HepG2 (cell line): ENCODE measurements around the gene ZNF512B. TPM values are rescaled to one million over a fixed set of nuclear protein-coding genes. Genes with fewer than 3 reads are reported as not detected.
A peak's percentile ranks its signal among the peaks of the same experiment; 100 is the strongest.

Experiments used
- ATRX ChIP-seq: sonication (generic); formaldehyde crosslinking; IDR thresholded peaks from 2 replicates; pipeline ENCODE4 v1.4.0; 2020; ENCODE audit warnings: missing genetic modification reagents, borderline replicate concordance
- CCAR2 ChIP-seq: fragments of 200-400 bp; formaldehyde crosslinking; optimal IDR thresholded peaks from 2 replicates; pipeline ENCODE3; 2018; ENCODE audit warnings: low read depth, mild to moderate bottlenecking, low read length, moderate library complexity
- CCDC6 ChIP-seq: sonication (generic); formaldehyde crosslinking; IDR thresholded peaks from 2 replicates; pipeline ENCODE4 v1.8.1; 2022; ENCODE audit warnings: mild to moderate bottlenecking, missing genetic modification reagents, moderate library complexity
- CEBPB ChIP-seq: IDR thresholded peaks from 2 replicates; pipeline ENCODE4 v1.6.1; 2011; ENCODE audit warnings: low read depth, low read length, improper control_type of control experiment, borderline replicate concordance
- ETV5 ChIP-seq: IDR thresholded peaks from 2 replicates; pipeline ENCODE4 v1.6.1; 2018; ENCODE audit warnings: missing biosample characterization, missing genetic modification reagents, inconsistent platforms, borderline replicate concordance
- KDM5B ChIP-seq: sonication (generic); formaldehyde crosslinking; IDR thresholded peaks from 2 replicates; pipeline ENCODE4 v1.4.0; 2020; ENCODE audit warnings: missing genetic modification reagents, mild to moderate bottlenecking, borderline replicate concordance
- MATR3 ChIP-seq: sonication (generic); formaldehyde crosslinking; IDR thresholded peaks from 2 replicates; pipeline ENCODE4 v1.4.0; 2020; ENCODE audit warnings: missing genetic modification reagents
- MTA3 ChIP-seq: sonication (generic); formaldehyde crosslinking; IDR thresholded peaks from 2 replicates; pipeline ENCODE4 v1.4.0; 2020; ENCODE audit warnings: missing genetic modification reagents
- RBM39 ChIP-seq: fragments of 200-400 bp; formaldehyde crosslinking; IDR thresholded peaks from one replicate; pipeline ENCODE4 v1.6.1; 2018; ENCODE audit warnings: antibody characterized with exemption, mild to moderate bottlenecking, low read depth, low read length; ENCODE audit not compliant: poor library complexity, severe bottlenecking
- RXRA ChIP-seq: sonication (generic); formaldehyde crosslinking; IDR thresholded peaks from 2 replicates; pipeline ENCODE4 v1.5.1; 2020; ENCODE audit warnings: missing genetic modification reagents
- ZC3H4 ChIP-seq: sonication (generic); formaldehyde crosslinking; IDR thresholded peaks from 2 replicates; pipeline ENCODE4 v1.4.0; 2020; ENCODE audit warnings: missing genetic modification reagents, borderline replicate concordance
- ZNF678 ChIP-seq: sonication (generic); formaldehyde crosslinking; IDR thresholded peaks from 2 replicates; pipeline ENCODE4 v1.4.0; 2020; ENCODE audit warnings: mild to moderate bottlenecking, missing genetic modification reagents
- polyA plus RNA-seq, 8 experiments: library from polyadenylated mRNA; depleted of rRNA in 3 of 8; stranded (reverse) in 7 of 8; unstranded in 1 of 8; fragments of >200 nt; fragmentation: Illumina TruSeq in 4 of 8; extraction: Trizol in 4 of 8; gene quantifications; 2 replicates each; pipeline versions ENCODE4 v1.2.1 to v1.2.3, GENCODE V29; 2011 to 2016; ENCODE audit warnings: low read depth in 4 of 8, missing spikeins in 1 of 8, mixed read lengths in 1 of 8; ENCODE audit not compliant: insufficient read depth in 1 of 8
- total RNA-seq, 5 experiments: library from RNA; depleted of rRNA; stranded (reverse); fragments of >200 nt; fragmentation: Illumina TruSeq; extraction: Trizol; gene quantifications; 2 replicates each; pipeline ENCODE4 v1.2.3, GENCODE V29; 2016; ENCODE audit warnings: low read depth in 1 of 5
- TF ChIP-seq, protein P1 (sequence below): IDR thresholded peaks from 2 replicates; pipeline ENCODE4 v1.6.1; 2016; ENCODE audit warnings: mild to moderate bottlenecking, missing biosample characterization, missing genetic modification reagents
- TF ChIP-seq, protein P2 (sequence below): IDR thresholded peaks from 2 replicates; pipeline ENCODE4 v1.6.1; 2016; ENCODE audit warnings: mild to moderate bottlenecking
- TF ChIP-seq, protein P3 (sequence below): IDR thresholded peaks from 2 replicates; pipeline ENCODE4 v1.6.1; 2012; ENCODE audit warnings: inconsistent platforms
- TF ChIP-seq, protein P4 (sequence below): sonication (generic); formaldehyde crosslinking; IDR thresholded peaks from 2 replicates; pipeline ENCODE4 v1.4.0; 2020; ENCODE audit warnings: missing genetic modification reagents
- TF ChIP-seq, protein P5 (sequence below): sonication (generic); formaldehyde crosslinking; IDR thresholded peaks from 2 replicates; pipeline ENCODE4 v1.8.0; 2022; ENCODE audit warnings: mild to moderate bottlenecking, missing genetic modification reagents, moderate library complexity
- TF ChIP-seq, protein P6 (sequence below): sonication (generic); formaldehyde crosslinking; IDR thresholded peaks from 2 replicates; pipeline ENCODE4 v1.4.0; 2020; ENCODE audit warnings: missing genetic modification reagents, borderline replicate concordance
- TF ChIP-seq, protein P7 (sequence below): sonication (generic); formaldehyde crosslinking; IDR thresholded peaks from 2 replicates; pipeline ENCODE4 v1.5.1; 2020; ENCODE audit warnings: missing genetic modification reagents, mild to moderate bottlenecking, borderline replicate concordance

The ZNF512B gene
- total and polyA plus RNA-seq, 2 of the 13 experiments (the other 11 are each of a cell fraction or from before 2014, with no cell fraction given) = 11.5 to 30.6 TPM

DNA sequence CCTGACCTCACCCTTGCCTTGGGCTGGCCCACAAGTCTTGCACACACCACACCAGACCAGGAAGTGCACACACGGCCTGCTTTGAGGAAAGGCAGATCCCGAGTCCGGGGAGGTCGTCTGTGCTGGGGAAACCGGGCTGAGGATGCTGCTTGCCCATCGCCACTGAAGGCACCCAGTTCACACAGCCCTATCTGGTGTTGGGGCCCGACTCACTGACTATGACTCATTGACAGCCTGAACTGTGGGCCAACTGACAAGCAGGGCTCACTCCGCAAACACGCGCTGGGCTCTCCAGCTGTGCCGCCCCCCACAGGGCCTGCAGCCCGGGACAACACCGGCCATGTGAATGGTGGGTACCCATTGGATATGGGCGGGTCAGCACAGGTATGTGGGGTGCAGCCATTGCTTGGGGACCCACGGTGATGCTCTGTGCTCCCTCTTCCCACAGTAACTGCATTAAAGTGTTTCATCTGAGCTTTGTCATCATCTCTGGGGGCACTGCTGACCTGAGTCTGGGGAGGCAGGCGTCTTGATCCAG, 8.1 kb upstream of the ZNF512B start (continued):
- no peak for TF ChIP-seq RBM39
- TF ChIP-seq RXRA (CRISPR knock-in tag) = peak; percentile 60; the same call in 1 of the 2 replicates
- no peak for TF ChIP-seq MTA3
- TF ChIP-seq, protein P1, sequence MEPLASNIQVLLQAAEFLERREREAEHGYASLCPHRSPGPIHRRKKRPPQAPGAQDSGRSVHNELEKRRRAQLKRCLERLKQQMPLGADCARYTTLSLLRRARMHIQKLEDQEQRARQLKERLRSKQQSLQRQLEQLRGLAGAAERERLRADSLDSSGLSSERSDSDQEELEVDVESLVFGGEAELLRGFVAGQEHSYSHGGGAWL (CRISPR knock-in tag) = peak; percentile 90
- TF ChIP-seq, protein P2, sequence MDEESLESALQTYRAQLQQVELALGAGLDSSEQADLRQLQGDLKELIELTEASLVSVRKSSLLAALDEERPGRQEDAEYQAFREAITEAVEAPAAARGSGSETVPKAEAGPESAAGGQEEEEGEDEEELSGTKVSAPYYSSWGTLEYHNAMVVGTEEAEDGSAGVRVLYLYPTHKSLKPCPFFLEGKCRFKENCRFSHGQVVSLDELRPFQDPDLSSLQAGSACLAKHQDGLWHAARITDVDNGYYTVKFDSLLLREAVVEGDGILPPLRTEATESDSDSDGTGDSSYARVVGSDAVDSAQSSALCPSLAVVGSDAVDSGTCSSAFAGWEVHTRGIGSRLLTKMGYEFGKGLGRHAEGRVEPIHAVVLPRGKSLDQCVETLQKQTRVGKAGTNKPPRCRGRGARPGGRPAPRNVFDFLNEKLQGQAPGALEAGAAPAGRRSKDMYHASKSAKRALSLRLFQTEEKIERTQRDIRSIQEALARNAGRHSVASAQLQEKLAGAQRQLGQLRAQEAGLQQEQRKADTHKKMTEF (CRISPR knock-in tag) = no peak
- TF ChIP-seq CCDC6 (CRISPR knock-in tag) = no peak
- TF ChIP-seq, protein P3, sequence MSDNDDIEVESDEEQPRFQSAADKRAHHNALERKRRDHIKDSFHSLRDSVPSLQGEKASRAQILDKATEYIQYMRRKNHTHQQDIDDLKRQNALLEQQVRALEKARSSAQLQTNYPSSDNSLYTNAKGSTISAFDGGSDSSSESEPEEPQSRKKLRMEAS = peak; percentile 93
- TF ChIP-seq KDM5B (CRISPR knock-in tag) = peak; percentile 48; the same call in 1 of the 2 replicates
- TF ChIP-seq ZC3H4 (CRISPR knock-in tag) = no peak
- TF ChIP-seq, protein P4, sequence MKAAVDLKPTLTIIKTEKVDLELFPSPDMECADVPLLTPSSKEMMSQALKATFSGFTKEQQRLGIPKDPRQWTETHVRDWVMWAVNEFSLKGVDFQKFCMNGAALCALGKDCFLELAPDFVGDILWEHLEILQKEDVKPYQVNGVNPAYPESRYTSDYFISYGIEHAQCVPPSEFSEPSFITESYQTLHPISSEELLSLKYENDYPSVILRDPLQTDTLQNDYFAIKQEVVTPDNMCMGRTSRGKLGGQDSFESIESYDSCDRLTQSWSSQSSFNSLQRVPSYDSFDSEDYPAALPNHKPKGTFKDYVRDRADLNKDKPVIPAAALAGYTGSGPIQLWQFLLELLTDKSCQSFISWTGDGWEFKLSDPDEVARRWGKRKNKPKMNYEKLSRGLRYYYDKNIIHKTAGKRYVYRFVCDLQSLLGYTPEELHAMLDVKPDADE = no peak
- TF ChIP-seq, protein P5, sequence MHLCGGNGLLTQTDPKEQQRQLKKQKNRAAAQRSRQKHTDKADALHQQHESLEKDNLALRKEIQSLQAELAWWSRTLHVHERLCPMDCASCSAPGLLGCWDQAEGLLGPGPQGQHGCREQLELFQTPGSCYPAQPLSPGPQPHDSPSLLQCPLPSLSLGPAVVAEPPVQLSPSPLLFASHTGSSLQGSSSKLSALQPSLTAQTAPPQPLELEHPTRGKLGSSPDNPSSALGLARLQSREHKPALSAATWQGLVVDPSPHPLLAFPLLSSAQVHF (CRISPR knock-in tag) = no peak; the same call in 1 of the 2 replicates
- TF ChIP-seq ZNF678 (CRISPR knock-in tag) = no peak
- no peak for TF ChIP-seq MATR3 (CRISPR knock-in tag)
- no peak for TF ChIP-seq ATRX
- peak; percentile 58 for TF ChIP-seq CCAR2
- no peak for TF ChIP-seq CEBPB
- TF ChIP-seq, protein P6, sequence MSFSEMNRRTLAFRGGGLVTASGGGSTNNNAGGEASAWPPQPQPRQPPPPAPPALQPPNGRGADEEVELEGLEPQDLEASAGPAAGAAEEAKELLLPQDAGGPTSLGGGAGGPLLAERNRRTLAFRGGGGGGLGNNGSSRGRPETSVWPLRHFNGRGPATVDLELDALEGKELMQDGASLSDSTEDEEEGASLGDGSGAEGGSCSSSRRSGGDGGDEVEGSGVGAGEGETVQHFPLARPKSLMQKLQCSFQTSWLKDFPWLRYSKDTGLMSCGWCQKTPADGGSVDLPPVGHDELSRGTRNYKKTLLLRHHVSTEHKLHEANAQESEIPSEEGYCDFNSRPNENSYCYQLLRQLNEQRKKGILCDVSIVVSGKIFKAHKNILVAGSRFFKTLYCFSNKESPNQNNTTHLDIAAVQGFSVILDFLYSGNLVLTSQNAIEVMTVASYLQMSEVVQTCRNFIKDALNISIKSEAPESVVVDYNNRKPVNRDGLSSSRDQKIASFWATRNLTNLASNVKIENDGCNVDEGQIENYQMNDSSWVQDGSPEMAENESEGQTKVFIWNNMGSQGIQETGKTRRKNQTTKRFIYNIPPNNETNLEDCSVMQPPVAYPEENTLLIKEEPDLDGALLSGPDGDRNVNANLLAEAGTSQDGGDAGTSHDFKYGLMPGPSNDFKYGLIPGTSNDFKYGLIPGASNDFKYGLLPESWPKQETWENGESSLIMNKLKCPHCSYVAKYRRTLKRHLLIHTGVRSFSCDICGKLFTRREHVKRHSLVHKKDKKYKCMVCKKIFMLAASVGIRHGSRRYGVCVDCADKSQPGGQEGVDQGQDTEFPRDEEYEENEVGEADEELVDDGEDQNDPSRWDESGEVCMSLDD (CRISPR knock-in tag) = no peak; the same call in 1 of the 2 replicates
- TF ChIP-seq, protein P7, sequence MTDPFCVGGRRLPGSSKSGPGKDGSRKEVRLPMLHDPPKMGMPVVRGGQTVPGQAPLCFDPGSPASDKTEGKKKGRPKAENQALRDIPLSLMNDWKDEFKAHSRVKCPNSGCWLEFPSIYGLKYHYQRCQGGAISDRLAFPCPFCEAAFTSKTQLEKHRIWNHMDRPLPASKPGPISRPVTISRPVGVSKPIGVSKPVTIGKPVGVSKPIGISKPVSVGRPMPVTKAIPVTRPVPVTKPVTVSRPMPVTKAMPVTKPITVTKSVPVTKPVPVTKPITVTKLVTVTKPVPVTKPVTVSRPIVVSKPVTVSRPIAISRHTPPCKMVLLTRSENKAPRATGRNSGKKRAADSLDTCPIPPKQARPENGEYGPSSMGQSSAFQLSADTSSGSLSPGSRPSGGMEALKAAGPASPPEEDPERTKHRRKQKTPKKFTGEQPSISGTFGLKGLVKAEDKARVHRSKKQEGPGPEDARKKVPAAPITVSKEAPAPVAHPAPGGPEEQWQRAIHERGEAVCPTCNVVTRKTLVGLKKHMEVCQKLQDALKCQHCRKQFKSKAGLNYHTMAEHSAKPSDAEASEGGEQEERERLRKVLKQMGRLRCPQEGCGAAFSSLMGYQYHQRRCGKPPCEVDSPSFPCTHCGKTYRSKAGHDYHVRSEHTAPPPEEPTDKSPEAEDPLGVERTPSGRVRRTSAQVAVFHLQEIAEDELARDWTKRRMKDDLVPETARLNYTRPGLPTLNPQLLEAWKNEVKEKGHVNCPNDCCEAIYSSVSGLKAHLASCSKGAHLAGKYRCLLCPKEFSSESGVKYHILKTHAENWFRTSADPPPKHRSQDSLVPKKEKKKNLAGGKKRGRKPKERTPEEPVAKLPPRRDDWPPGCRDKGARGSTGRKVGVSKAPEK (CRISPR knock-in tag) = no peak
- peak; percentile 23; the same call in 1 of the 2 replicates for TF ChIP-seq ETV5 (CRISPR knock-in tag)
